Stomach smooth muscle (tissue), 2 donors: Measurements from ENCODE around the gene GSN.
"Not testable (repeated sequence)": the region's sequence is repeated elsewhere in the genome, so short reads cannot be mapped to it uniquely, and the experiment has no call there.

ENCODE experiments used
- H3K27ac ChIP-seq: one replicate; pipeline ENCODE4 v1.7.0; 2013; ENCODE audit warnings: mild to moderate bottlenecking, low read length, inconsistent platforms
- H3K27me3 ChIP-seq, 2 donors: one replicate each; pipeline ENCODE4 v1.7.0; 2013; ENCODE audit warnings: low read length in 2 of 2; ENCODE audit not compliant: insufficient read depth in 2 of 2, control insufficient read depth in 1 of 2
- H3K36me3 ChIP-seq, 2 donors: one replicate each; pipeline ENCODE4 v1.7.0; 2013; ENCODE audit warnings: low read length in 2 of 2; ENCODE audit not compliant: control insufficient read depth in 2 of 2, insufficient read depth in 2 of 2
- H3K4me1 ChIP-seq: one replicate; pipeline ENCODE4 v1.7.0; 2013; ENCODE audit warnings: low read length; ENCODE audit not compliant: control insufficient read depth, insufficient read depth
- H3K4me3 ChIP-seq, 2 donors: one replicate each; pipeline ENCODE4 v1.7.0; 2013; ENCODE audit warnings: low read length in 2 of 2
- H3K9ac ChIP-seq, 2 donors: one replicate each; pipeline ENCODE4 v1.7.0; 2013; ENCODE audit warnings: low read length in 2 of 2, mild to moderate bottlenecking in 1 of 2
- H3K9me3 ChIP-seq, 2 donors: one replicate each; pipeline ENCODE4 v1.7.0; 2013; ENCODE audit warnings: low read length in 2 of 2; ENCODE audit not compliant: control insufficient read depth in 2 of 2
- donor health status: healthy.
- donor health status: Pancreatic carcinoma.

The GSN gene

DNA sequence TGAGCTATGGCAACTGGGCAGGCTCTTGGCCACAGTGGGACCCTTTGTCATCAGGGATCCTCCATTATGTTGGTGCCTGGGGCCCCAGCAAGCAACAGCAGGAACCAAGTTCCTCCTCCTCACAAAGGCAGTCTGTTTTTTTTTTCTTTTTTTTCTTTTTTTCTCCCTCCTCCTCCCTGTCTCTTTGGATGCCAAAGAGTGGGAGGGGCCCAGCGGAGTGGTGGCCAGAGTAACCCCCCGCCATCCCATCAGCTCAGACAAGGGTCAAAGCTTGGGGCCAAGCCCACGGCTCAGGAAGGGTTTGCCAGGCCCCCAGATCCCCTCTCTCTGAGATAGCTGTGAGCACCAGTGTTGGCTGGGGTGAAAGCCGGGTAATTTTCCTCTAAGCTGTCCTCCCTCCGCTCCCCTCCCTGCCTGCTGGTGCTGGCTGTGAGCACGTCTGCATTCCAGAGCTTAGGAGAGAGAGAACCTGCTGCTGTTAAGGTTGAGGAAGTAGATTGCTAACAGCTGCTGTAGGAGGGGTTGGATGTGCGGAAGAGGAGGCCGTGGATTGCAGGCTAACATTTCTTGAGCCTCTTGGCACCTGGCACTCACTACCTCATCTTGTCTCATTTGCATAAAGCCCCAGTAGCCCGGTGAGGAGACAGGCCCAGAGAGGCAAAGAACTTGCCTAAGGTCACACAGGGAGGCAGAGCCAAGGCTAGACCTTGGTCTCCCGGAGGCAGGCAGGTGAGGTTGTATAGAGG is 21.2 kb downstream of the GSN start:
- peak overlapping the region; percentile 89 to 92 for H3K9ac ChIP-seq

DNA sequence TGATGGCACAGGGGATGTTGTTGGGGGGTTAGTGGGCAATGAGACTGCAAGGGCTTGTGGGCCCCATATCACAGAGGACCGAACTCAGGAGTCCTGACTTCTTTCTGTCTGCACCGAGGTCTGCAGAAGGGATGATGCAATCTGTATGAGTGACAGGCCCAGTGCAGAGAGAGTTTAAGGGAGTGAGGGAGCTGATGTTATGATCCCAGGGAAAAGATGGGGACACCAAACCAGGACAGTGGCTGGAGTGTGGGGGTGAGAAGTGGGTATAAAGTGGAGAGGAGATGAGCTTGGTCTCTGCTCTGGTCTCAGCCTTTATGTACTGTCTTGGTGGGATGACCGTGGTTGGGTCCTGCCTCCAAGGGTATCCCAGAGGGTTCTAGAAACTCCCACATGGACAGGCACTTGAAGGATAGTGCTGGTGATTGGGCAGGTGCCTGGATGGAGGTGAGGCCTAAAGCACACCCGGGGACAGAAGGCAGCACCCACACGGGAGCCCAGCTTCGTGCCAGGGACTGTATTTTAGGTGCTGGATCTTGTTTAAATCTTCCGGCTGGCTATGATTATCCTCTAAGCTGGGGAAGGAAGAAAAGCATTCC is 21.9 kb downstream of the GSN start:
- Histone ChIP-seq H3K36me3 (peaks cover 3 to 13% of the 10 kb centered on the region in 2 donors), H3K27ac (peak overlapping the region; percentile 100), H3K4me3 (peak overlapping the region in 1 of 2 donors; percentile 57), H3K9ac (peak overlapping the region; percentile 89 to 92), H3K4me1 (peaks cover 90% of the 10 kb centered on the region), H3K9me3 (no peaks in the 10 kb centered on the region), H3K27me3 (no peaks in the 10 kb centered on the region)

More for the DNA sequence above, 21.2 kb downstream of the GSN start:
- peak overlapping the region; percentile 46 to 57 for H3K4me3 ChIP-seq
- peaks cover 4 to 14% of the 10 kb centered on the region in 2 donors for H3K36me3 ChIP-seq
- H3K4me1 ChIP-seq, result peaks cover 90% of the 10 kb centered on the region
- H3K27me3 ChIP-seq, result no peaks in the 10 kb centered on the region
- H3K9me3 ChIP-seq, result no peaks in the 10 kb centered on the region
- H3K27ac ChIP-seq, result peak overlapping the region; percentile 100

DNA sequence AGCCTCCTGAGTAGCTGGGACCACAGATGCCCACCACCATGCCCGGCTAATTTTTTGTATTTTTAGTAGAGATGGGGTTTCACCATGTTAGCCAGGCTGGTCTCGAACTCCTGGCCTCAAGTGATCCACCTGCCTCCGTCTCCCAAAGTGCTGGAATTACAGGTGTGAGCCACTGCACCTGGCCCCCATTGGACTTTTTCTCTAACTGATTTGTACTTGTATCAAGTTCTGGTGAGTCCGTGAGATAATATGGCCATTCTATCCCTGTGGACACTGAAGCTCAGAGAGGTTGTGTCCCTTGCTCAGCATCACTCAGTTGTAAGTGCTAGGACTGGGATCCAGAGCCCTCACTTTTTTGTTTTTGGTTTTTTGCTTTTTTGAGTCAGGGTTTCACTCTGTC is 23.6 kb downstream of the GSN start:
- H3K9me3 ChIP-seq, H3K9ac ChIP-seq, H3K4me3 ChIP-seq, H3K27me3 ChIP-seq: not testable (repeated sequence)
- Histone ChIP-seq H3K27ac (peak overlapping the region; percentile 81), H3K4me1 (peaks cover 90% of the 10 kb centered on the region), H3K36me3 (peaks cover 0 to 10% of the 10 kb centered on the region in 2 donors)

DNA sequence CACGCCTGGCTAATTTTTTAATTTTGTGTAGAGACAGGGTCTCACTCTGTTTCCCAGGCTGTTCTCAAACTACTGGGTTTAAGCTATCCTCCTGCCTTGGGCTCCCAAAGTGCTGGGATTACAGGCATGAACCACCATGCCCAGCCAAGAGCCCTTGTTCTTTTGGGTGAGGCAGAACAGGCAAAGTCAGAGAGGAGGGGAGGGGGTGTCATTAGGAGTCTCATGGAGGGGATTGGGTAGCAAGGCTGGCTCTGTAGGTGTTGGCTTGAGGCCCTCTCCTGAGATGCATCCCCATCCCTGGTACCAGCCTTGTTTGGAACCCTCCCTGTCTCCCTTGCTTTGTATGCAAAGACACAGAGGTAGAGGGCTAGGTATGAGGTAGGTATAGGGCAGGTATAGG is 24.1 kb downstream of the GSN start:
- H3K9ac ChIP-seq, result no peak overlapping the region
- H3K36me3 ChIP-seq, result peaks cover 0 to 11% of the 10 kb centered on the region in 2 donors
- H3K4me3 ChIP-seq, result no peak overlapping the region
- peak overlapping the region; percentile 81 for H3K27ac ChIP-seq
- H3K9me3 ChIP-seq, result no peaks in the 10 kb centered on the region
- no peaks in the 10 kb centered on the region for H3K27me3 ChIP-seq
- peaks cover 89% of the 10 kb centered on the region for H3K4me1 ChIP-seq

DNA sequence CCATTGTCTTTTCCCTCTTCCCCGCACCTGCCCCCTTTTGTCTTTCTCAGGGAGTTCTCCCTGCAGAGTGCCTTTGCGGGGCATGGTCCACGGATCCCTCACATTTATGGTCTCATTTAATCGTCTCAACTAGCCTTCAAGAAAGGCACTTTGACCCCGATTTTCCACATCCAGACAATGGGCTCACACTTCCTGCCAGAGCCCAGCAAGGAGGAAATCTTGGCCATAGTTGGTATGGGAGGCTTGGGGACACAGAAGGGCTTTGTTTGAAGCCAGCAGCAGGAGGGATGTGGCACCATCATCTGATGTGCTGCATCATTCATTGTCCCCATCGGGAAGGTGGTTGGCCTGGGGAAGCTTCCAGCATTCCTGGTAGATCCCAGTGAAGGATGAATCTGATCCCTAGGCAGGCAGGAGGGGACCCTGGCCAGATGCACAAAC is 24.9 kb downstream of the GSN start:
- peaks cover 88% of the 10 kb centered on the region for H3K4me1 ChIP-seq
- H3K36me3 ChIP-seq, result peaks cover 0 to 11% of the 10 kb centered on the region in 2 donors
- H3K27ac ChIP-seq, result peak overlapping the region; percentile 81
- no peaks in the 10 kb centered on the region for H3K9me3 ChIP-seq
- H3K9ac ChIP-seq, result peak overlapping the region; percentile 5 to 24
- no peaks in the 10 kb centered on the region for H3K27me3 ChIP-seq
- no peak overlapping the region for H3K4me3 ChIP-seq

DNA sequence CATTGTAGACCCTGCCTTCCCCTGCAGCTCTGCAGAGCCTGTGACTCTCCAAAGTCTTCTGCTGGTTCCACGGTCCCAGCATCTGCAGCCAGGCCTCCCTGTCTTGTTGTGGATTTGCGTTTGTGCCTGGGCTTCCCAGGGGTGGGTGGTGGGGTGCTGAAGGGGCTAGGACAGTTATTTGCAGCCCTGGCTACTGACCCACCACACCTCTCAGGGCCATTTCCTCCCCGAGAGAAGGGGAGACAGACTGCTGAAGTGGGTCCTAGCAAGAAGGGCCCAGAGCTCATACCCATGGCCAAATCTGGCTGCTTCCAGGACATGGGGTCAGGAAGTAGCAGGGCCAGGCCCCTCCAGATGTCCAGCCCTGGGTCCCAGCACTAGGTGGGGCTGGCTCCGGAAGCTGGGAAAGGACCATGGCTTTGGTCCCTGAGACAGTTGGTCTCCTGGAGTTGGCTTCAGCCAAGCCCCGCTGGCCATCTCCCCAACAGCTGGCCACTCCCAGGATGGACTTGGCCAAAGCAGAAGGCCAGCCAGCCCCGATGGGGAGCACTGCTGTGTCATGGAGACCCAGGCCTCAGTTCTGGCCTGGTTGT is 26.3 kb downstream of the GSN start:
- Histone ChIP-seq H3K9ac (peak overlapping the region in 1 of 2 donors; percentile 55), H3K27me3 (no peaks in the 10 kb centered on the region), H3K9me3 (no peaks in the 10 kb centered on the region), H3K4me3 (peak overlapping the region; percentile 7 to 58), H3K4me1 (peaks cover 88% of the 10 kb centered on the region), H3K27ac (peak overlapping the region; percentile 97), H3K36me3 (peaks cover 0 to 5% of the 10 kb centered on the region in 2 donors)

DNA sequence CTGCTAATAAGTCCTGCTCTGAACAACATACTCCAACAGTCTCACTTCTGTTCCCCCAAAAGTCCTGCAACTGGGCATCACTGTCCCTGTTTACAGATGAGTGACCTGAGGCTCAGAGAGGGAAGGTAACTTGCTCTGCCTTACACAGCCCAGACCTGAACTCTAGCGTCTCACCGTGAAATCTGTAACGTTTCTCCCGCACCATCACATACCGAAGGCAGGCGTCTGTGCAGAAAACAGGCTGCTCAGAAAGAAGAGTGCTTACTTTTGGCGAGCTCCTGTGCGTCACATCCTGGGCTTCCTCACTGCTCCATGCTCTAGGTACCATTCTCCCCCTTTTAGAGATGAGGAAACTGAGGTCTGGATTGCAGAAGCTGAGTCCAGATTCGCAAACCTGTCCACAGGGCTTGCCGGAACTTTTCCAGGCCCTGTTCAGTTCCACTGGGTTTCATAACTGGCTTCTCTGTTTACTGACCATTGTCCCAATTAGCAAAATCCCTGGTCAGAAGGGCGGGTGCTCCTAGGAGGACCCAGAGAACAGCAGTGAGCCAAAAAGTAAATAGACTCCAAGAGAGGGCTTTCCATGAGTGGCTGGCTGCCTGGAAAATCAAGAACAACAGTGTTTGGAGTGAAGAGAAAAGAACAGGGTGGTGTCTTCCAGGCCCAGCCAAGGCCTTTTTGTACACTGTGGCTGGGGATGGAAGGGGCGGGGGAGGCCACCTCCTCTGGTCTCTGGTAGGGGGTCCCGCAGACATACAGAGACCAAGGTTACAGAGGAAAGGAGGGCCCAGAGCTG is 27.1 kb downstream of the GSN start:
- no peaks in the 10 kb centered on the region for H3K9me3 ChIP-seq
- H3K4me3 ChIP-seq, result peak overlapping the region; percentile 6 to 58
- H3K27me3 ChIP-seq, result no peaks in the 10 kb centered on the region
- peaks cover 85% of the 10 kb centered on the region for H3K4me1 ChIP-seq
- peak overlapping the region; percentile 63 to 74 for H3K9ac ChIP-seq
- peaks cover 0 to 5% of the 10 kb centered on the region in 2 donors for H3K36me3 ChIP-seq
- H3K27ac ChIP-seq, result peak overlapping the region; percentile 97

DNA sequence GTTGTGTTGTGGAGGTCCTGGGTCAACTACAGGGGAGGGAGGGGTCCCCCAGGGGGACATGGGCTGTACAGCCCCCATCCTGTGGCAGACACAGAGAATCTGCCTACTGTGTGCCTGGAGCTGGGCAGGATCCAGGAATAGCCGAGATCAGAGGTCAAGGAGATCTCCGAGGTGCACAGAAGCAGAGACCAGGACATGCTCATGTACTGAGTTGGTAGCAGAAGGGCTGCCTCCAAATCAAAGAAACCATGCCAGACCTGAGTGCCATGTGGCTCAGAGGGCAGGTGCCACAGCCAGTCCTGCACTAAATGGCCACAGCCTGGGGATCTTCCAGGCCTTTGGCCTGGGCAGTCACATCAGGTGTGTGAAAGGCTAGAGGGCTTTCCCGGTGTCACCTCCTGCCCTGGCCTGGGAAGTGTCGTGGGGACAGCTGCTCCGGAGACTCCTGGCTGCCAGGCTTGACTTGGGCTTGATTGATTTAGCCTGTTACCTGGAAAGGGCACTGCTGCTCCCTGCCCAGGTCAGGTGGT is 27.8 kb downstream of the GSN start:
- H3K4me1 ChIP-seq, result peaks cover 83% of the 10 kb centered on the region
- H3K27ac ChIP-seq, result peak overlapping the region; percentile 97
- peak overlapping the region; percentile 6 to 58 for H3K4me3 ChIP-seq
- peak overlapping the region; percentile 63 to 74 for H3K9ac ChIP-seq
- no peaks in the 10 kb centered on the region for H3K9me3 ChIP-seq
- H3K36me3 ChIP-seq, result peaks cover 0 to 5% of the 10 kb centered on the region in 2 donors
- H3K27me3 ChIP-seq, result no peaks in the 10 kb centered on the region

DNA sequence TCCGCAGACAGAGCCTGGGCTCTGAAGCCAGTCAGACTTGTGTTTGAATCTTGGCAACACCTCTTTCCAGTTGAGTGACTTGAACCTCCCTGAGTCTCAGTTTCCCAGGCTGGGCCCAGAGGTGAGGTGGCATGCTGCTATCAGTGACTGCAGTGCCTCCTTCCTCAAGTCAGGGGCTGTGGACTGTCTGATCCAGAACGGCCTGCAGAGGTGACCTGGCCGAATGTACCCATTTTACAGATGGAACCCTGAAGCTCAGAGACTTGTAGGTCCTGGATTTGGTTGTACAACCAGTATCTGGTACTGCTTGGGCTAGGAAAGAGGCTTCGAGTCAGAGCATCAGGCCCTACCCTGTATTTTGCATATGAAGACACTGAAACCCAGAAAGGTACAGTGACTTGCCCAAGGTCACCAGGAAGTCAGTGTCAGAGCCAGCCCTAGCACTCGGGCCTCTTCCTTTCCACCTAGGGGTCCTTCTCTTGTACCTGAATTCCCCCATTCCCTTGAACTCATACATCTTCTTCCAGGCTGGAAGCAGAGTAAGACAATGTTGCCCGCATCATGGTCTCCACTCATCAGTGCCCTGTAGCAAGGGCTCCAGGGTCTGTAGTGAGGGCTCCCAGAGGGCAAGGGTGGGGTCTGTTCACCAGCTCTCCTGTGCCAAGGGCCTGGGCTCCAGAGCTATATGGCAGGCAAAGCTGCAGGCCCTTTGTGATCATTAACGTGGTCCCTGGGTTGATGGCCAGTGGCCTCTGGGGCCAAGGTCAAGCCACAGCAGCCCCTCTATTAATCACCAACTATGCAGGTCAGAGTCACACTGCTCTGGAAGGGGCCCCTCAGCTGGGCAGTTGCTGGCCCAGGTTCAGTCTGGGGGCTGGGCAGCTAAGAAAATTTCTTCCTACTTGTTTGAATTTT is 28.5 kb downstream of the GSN start:
- H3K27ac ChIP-seq, result peak overlapping the region; percentile 97
- no peaks in the 10 kb centered on the region for H3K27me3 ChIP-seq
- H3K4me3 ChIP-seq, result peak overlapping the region in 1 of 2 donors; percentile 58
- H3K9ac ChIP-seq, result peak overlapping the region; percentile 63 to 74
- H3K9me3 ChIP-seq, result no peaks in the 10 kb centered on the region
- H3K4me1 ChIP-seq, result peaks cover 89% of the 10 kb centered on the region
- peaks cover 0 to 5% of the 10 kb centered on the region in 2 donors for H3K36me3 ChIP-seq
